Stimulated activated CD8-positive, alpha-beta memory T cell treated with anti-CD3 and anti-CD28 coated beads, Interleukin-7, amount 100 ng/mL, for 24 hours (primary cell): ENCODE data around the gene JAML.

Source experiments
- DNase-seq: peaks from one replicate; pipeline ENCODE4 v3.0.0-alpha.2; 2020; ENCODE audit warnings: low read depth

The JAML gene

DNA sequence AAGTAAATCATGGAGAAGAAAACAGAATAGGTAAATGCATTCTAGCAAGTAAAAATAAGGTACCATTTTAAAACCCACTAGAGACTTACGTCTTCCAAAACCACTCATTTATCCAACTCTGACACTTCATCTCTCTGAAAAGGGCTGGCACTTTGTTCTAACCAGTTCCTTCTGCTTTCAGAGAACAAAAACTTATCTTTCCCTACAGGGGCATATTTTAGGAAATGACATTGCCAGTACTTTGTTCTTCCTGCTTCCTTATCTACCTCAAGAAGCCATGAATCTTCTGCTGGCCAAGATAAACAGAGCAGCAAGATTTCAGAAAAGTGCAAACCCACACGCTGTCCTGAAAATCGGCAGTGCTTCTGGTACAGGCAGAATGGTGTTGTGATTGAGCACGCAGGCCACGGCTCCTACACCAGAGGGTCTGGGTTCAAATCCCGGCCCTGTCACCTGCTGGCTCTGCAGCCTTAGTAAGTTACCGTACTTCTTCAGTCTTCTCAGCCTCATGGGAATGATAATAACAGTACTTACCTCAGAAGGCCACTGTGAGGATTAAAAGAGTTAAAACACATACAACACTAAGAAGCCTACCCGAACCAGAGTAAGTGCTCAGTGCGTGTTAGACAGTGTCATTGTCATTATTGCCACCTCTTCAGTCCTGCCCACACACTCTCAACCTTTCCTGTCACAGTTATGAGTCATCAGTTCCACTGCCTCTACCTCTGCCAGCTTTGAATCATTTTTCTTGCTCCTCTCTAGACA is 16.4 kb upstream of the JAML start:
- DNase-seq: no peak

DNA sequence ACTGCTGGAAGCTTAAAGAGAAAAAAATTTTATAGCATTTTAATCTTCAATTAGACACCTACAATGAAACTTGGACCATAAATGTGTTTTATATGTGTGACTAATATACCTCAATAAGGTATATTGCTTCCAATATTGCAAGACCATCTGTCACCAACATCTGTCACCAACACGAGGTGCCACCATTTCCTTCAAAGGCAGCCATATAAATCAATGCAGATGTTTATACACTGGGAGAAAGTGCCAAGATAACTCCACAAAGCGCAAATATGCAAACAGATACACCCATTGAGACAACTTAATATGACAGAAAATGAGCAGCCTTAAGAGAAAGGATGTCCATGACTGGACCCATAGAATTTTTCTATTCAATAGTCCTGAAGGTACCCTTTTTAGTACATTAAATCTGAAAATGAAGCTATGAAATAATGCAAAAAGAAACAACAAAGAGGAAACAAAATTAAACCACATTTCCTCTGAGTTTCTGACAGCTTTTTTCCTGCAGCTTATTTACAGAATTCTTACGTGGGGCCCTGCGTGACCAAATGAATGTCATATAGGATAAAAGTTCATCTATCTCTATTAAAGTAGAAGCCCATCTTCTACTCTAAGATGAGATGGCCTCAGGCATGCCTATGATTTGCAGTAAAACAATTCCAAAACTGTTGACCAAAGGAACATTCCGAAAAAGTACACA is 14.8 kb upstream of the JAML start:
- no peak for DNase-seq

GRCh38 chr11:118238929-118239328 is 14.1 kb upstream of the JAML start:
- no peak for DNase-seq

- DNase-seq: no peak
These were observed 13.6 kb upstream of the JAML start for GRCh38 chr11:118238421-118238820.

- DNase-seq: no peak
These were observed 11.4 kb upstream of the JAML start for GRCh38 chr11:118236170-118236569.

DNA sequence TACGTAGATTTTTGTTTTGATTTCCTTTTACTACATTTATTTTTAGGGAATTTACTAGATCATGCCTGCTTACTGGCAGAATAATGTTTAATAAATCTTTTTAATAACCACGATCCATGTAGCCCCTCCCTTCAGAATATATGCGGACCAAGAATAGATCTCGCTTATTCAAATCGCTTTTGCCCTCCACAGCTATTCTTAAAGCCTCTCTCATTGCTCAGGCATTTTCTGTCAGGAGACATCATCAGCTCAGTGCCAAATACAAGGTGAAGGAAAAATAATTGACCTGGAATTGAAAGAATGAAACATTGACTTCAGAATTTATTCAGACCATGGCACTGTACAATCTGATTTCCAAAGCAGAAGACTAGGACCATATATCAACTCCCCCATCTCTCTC is 10.0 kb upstream of the JAML start:
- DNase-seq: no peak

DNA sequence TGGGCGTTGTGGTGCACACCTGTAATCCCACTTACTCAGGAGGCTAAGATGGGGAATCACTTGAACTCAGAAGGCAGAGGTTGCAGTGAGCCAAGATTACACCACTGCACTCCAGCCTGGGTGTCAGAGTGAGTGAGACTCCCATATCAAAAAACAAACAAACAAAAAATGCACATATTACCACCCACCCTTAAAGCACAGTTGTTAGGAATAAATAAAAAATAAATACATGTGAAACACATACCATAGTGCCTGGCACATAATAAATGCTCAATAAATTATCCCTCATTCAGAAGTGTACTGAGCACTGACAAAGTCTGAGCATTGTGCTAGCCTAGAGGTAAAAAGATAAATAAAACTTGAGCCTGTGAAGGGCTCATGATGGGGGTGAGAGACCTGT is 9.0 kb upstream of the JAML start:
- no peak for DNase-seq

GRCh38 chr11:118233377-118233776 is 8.6 kb upstream of the JAML start:
- DNase-seq: no peak

DNA sequence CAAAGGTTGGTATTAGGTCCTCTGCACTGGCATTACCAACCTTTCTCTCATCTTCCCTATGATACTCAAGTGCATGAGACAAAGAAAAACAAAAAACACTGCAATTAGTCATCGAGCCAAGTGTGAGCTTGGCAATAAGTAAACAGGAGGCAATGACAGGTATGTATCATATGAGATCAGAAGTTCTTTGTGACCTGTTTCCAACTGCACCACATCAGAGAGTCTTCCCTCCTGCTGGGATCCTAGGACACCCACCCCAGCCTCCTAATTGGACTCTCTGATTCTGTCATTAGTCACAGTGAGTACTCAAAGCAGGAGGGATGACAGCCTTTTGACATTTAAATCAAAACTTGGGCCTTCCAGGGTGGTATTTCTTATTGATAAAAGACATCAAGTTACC is 7.8 kb upstream of the JAML start:
- no peak for DNase-seq

GRCh38 chr11:118231461-118231860 is 6.7 kb upstream of the JAML start:
- no peak for DNase-seq

- DNase-seq: no peak
These were observed 5.3 kb upstream of the JAML start for GRCh38 chr11:118230088-118230487.

- DNase-seq: no peak
These were observed 4.5 kb upstream of the JAML start for GRCh38 chr11:118229274-118229847.

DNA sequence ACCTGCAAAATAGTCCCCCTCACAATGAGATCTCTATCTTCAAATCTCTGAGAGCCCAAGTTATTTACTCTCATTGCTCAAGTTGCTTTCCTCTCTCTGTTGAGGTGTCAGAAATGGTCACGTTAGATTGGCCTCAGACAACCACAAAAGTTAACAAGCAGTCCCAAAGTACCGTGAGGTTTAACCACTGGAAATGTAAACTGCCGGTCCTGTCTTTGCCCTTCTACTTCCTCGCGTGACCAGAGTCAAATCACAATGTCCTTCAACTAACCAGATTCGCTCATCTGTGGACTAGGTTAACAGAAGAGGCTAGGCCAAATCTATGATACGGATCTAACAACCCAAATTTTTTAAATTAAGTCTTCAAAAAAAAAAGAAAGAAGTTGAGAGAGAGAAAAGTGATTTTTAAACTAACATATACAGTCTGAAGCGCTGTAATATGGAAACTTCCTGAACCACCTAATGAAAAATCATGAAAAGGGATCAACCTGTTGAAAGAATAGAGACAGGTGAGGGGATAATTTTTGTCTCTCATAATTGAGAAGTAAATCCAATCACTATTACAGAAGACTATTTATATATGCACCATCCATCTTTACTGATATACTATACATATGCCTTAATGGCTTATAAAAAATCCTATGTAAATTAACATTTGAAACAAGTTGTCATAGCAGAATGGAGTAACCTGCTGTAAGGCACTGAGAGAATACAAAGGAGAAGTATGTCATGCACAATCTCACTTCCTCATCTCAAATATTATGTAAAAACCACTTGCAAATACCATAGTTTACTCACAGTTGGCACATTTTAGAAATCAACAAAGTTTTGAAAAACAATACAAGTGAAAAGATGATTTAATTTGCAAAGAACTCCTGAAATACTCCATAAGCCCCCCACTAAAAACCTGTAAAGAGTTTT is 3.3 kb upstream of the JAML start:
- no peak for DNase-seq

DNA sequence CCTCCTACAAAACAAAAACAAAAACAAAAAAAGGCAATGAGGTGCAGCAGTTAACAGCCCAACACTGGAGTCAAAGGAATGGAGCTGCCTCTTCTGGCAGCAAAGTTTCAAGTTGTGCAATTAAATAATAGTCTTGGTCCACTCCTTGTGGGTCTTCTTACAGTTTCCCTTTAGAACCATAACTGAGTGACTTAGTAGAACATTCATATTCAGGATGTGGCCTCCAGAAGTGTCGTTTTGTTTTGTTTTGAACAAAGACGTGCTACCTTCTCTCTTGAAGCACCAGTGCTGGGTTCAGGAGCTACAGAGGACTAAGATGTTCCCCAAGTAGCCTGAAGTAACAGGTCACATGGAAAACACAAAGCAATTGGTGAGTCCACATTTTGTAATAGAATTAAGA is 2.0 kb upstream of the JAML start:
- no peak for DNase-seq

GRCh38 chr11:118226296-118226695 is 1.5 kb upstream of the JAML start:
- DNase-seq: no peak

- DNase-seq: no peak
These were observed 819 bp downstream of the JAML start for GRCh38 chr11:118223992-118224391.

DNA sequence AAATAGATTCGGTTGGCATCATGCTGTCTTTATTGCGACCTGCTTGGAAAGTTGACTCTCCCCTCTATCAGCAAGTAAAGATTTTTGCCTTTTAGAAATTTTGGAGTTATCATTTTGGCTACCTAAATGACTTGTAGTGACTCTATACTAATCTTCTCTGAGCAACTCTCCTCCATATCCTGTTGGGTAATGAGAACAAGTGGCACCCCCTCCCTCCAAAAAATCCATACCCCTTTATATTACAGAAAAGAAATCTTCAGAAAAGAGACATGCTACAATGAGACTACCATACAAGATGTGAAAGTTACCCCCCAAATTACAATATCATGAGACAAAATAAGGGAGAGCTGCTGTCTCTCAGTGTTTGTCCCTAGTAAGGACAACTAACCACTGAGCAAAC is 1.2 kb downstream of the JAML start:
- DNase-seq: no peak

DNA sequence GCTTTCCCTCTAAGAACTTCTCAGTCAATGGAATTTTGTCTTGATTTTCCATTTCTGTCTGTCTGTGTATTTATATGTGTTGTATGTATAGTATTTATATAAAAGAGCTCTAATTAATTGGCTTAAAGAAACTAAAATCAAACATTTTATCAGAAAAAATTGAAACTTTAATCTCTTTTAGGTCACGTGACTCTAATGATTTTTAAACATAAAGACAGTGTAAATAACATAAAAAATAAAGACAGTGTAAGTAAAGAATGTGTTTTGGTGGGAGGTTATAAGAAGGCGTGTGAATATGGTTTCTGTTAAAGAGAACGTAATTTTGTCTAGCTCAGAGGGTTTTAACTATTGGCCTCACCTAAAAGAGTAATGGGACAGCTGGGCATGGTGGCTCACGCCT is 2.4 kb downstream of the JAML start:
- DNase-seq: no peak

DNA sequence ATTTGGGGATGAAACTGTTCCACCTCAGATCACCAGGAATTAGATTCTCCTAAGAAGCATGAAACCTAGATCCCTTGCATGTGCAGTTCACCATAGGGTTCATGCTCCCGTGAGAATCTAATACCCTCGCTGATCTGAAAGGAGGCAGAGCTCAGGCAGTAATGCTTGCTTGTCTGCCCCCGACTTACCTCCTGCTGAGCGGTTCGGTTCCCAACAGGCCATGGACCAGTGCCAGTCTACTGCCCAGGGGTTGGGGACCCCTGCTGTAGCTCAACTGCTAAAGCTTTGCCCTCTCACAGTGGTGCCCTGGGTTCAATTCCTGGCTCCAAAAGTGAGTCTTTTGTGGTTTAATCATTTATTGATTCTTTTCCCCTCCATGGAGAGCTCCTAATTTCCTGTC is 3.4 kb downstream of the JAML start:
- no peak for DNase-seq

- DNase-seq: no peak
These were observed 5.1 kb downstream of the JAML start for GRCh38 chr11:118219732-118220131.

DNA sequence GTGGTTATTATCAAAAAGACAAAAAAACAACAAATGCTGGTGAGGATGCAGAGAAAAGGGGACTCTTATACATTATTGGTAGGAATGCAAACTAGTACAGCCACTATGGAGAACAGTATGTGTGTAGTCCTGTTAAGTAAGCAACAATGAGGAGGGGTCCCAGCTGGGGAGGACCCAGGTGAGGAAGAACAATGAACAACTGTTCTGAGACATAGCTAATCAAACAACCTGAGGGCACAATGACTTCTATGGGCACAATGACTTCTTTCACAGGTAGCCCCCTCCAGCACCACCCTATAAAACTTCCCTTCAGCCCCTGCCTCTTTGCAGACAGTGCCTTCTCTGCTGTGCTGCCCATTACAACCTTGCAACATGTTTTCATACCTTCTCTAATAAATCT is 5.6 kb downstream of the JAML start:
- no peak for DNase-seq

DNA sequence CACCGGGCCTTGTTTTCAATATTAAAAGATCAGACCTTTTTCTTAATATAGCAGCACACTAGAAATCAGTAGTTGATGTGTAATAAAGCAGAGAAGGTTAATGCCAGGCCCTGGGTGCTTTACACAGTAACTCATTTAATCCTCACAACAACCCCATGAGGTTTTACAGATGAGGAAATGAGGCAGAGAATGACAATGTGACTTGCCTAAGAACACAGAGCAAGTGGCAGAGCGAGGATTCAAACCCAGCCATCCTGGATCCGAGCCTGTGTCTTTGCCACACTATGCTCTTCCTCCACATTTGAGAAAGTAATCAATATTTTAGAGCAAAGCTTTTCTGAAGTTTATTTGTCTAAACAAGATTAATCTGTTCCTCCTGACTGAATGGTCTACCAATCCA is 7.2 kb downstream of the JAML start:
- DNase-seq: no peak
